Thyroid gland (tissue), 4 donors: ENCODE results near the gene MRPL21. TPM values are rescaled to one million over a fixed set of nuclear protein-coding genes. Genes with fewer than 3 reads are reported as not detected.

Experiments used
- DNase-seq, 2 donors: peaks; one replicate each; pipeline ENCODE4 v3.0.0-alpha.2; 2019
- H3K27ac ChIP-seq, 3 donors: fragments of 200-600 bp; sonication (generic); 1 replicate in 2 of 3; 2 replicates in 1 of 3; pipeline ENCODE4 v1.5.1; 2016 to 2019; ENCODE audit warnings: mild to moderate bottlenecking in 1 of 3, moderate library complexity in 1 of 3
- H3K27me3 ChIP-seq: fragments of 200-600 bp; sonication (generic); one replicate; pipeline ENCODE4 v1.5.1; 2019
- H3K36me3 ChIP-seq, 2 donors: fragments of 200-600 bp; sonication (generic); one replicate each; pipeline ENCODE4 v1.5.1; 2016 to 2019
- H3K4me1 ChIP-seq, 2 donors: fragments of 200-600 bp; sonication (generic); one replicate each; pipeline ENCODE4 v1.5.1; 2017 to 2019
- H3K4me3 ChIP-seq, 3 donors: fragments of 200-600 bp; sonication (generic); replicated peaks in 1 of 3; 1 replicate in 2 of 3; 2 replicates in 1 of 3; pipeline ENCODE4 v1.5.1; 2016; ENCODE audit warnings: mild to moderate bottlenecking in 1 of 3
- H3K9me3 ChIP-seq: fragments of 200-600 bp; sonication (generic); one replicate; pipeline ENCODE4 v1.5.1; 2017
- CTCF ChIP-seq, 6 experiments: fragments of 200-600 bp in 3 of 6; fragments of 450-650 bp in 3 of 6; sonication (generic) in 3 of 6; IDR thresholded peaks; one replicate each; pipeline ENCODE4 v1.5.1; 2016 to 2019; ENCODE audit warnings: antibody characterized with exemption in 6 of 6, mild to moderate bottlenecking in 2 of 6, inconsistent platforms in 1 of 6, moderate library complexity in 1 of 6
- POLR2A ChIP-seq, 2 donors: fragments of 450-650 bp; IDR thresholded peaks; one replicate each; pipeline ENCODE4 v1.6.1; 2017; ENCODE audit warnings: antibody characterized with exemption in 2 of 2, mild to moderate bottlenecking in 2 of 2, moderate library complexity in 1 of 2
- WGBS, 2 donors: methylation state at CpG; one replicate each; pipeline ENCODE4 v1.1.5; 2017; 5-methylcytosine and 5-hydroxymethylcytosine counted together
- intact Hi-C: fragments of 100-400 bp; cut with DNase I; formaldehyde crosslinking; loops from one replicate; pipeline ENCODE4 v1.15.1; 2023
- total RNA-seq, 4 donors: library from RNA; depleted of rRNA; stranded (reverse); fragments of >200 nt; gene quantifications; one replicate each; pipeline ENCODE4 v1.2.3, GENCODE V29; 2016

The MRPL21 gene
- total RNA-seq, 4 donors from 2014 or later, result 24.0 to 86.6 (median 65.6) TPM

- WGBS, 2 donors, result 62 to 73% methylated on average over 11 of the region's 11 CpGs
- Histone ChIP-seq H3K9me3 (no peaks in the 10 kb centered on the region), H3K4me3 (no peak overlapping the region), H3K36me3 (no peaks in the 10 kb centered on the region), H3K4me1 (no peaks in the 10 kb centered on the region), H3K27ac (no peak overlapping the region), H3K27me3 (no peaks in the 10 kb centered on the region)
- no peak for DNase-seq
- intact Hi-C loops, result no loop called here
- TF ChIP-seq CTCF (IDR thresholded peaks at IDR 0.05) (no peak), POLR2A (IDR thresholded peaks at IDR 0.05) (no peak)
These were observed 43.5 kb upstream of the MRPL21 start for GRCh38 chr11:68947151-68947550.

GRCh38 chr11:68946416-68947090 lies 42.9 kb upstream of the MRPL21 start:
- intact Hi-C loops, result no loop called here
- no peaks in the 10 kb centered on the region for H3K36me3 ChIP-seq
- TF ChIP-seq CTCF (IDR thresholded peaks at IDR 0.05) (no peak), POLR2A (IDR thresholded peaks at IDR 0.05) (no peak)
- no peak overlapping the region for H3K27ac ChIP-seq
- WGBS, 2 donors, result 45 to 56% methylated on average over 18 of the region's 18 CpGs
- no peaks in the 10 kb centered on the region for H3K27me3 ChIP-seq
- DNase-seq, result no peak
- H3K4me3 ChIP-seq, result no peak overlapping the region
- no peaks in the 10 kb centered on the region for H3K9me3 ChIP-seq
- no peaks in the 10 kb centered on the region for H3K4me1 ChIP-seq

GRCh38 chr11:68942751-68943271 lies 39.2 kb upstream of the MRPL21 start:
- peaks cover 18% of the 10 kb centered on the region in 2 donors for H3K36me3 ChIP-seq
- no peaks in the 10 kb centered on the region for H3K4me1 ChIP-seq
- WGBS, 2 donors, result 64 to 88% methylated on average over 3 to 7 of the region's 9 CpGs
- DNase-seq, result no peak
- H3K27me3 ChIP-seq, result no peaks in the 10 kb centered on the region
- no peak overlapping the region for H3K4me3 ChIP-seq
- H3K9me3 ChIP-seq, result no peaks in the 10 kb centered on the region
- no peak overlapping the region for H3K27ac ChIP-seq
- intact Hi-C loops, result no loop called here
- TF ChIP-seq POLR2A (IDR thresholded peaks at IDR 0.05), result no peak
- TF ChIP-seq CTCF (IDR thresholded peaks at IDR 0.05), result no peak

- Histone ChIP-seq H3K9me3 (no peaks in the 10 kb centered on the region), H3K4me1 (no peaks in the 10 kb centered on the region), H3K27me3 (no peaks in the 10 kb centered on the region), H3K27ac (no peak overlapping the region), H3K4me3 (no peak overlapping the region), H3K36me3 (peaks cover 24 to 25% of the 10 kb centered on the region in 2 donors)
- TF ChIP-seq POLR2A (IDR thresholded peaks at IDR 0.05), result no peak
- no peak for TF ChIP-seq CTCF (IDR thresholded peaks at IDR 0.05)
- WGBS, 2 donors, result 71 to 84% methylated on average over 7 to 11 of the region's 11 CpGs
- DNase-seq, result no peak
- intact Hi-C loops, result no loop called here
These were observed 38.5 kb upstream of the MRPL21 start for GRCh38 chr11:68942095-68942620.
